ENCODE data around the gene FSTL4. TPM values are rescaled to one million over a fixed set of nuclear protein-coding genes. Genes with fewer than 3 reads are reported as not detected.

FSTL4 gene
- total and polyA plus RNA-seq, 2 of the 13 experiments (the other 11 are each of a cell fraction or from before 2014, with no cell fraction given): 2.1 to 3.0 TPM

DNA sequence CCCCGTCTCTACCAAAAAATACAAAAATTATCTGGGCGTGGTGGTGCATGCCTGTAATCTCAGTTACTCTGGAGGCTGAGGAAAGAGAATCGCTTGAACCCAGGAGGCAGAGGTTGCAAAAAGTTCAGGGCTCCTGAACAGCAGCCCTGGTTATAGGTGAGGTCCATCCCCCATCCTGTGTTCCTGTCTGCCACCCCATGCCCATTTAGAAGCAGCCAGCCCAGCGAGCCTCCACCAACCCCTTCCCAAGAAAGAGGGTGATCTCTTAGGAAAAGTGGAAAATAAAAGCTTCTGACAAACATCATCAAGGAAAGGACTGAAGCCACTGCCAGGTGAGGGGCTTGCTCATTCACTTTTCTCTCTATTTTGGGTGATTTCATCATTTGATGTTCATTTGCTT is 55.8 kb downstream of the FSTL4 start (continued):
- TF ChIP-seq, protein P1, sequence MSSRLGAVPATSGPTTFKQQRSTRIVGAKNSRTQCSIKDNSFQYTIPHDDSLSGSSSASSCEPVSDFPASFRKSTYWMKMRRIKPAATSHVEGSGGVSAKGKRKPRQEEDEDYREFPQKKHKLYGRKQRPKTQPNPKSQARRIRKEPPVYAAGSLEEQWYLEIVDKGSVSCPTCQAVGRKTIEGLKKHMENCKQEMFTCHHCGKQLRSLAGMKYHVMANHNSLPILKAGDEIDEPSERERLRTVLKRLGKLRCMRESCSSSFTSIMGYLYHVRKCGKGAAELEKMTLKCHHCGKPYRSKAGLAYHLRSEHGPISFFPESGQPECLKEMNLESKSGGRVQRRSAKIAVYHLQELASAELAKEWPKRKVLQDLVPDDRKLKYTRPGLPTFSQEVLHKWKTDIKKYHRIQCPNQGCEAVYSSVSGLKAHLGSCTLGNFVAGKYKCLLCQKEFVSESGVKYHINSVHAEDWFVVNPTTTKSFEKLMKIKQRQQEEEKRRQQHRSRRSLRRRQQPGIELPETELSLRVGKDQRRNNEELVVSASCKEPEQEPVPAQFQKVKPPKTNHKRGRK (CRISPR knock-in tag; IDR thresholded peaks at IDR 0.05): no peak
- TF ChIP-seq SPEN (CRISPR knock-in tag; IDR thresholded peaks at IDR 0.05; ENCODE audit: low read depth) (no peak), KDM5A (IDR thresholded peaks at IDR 0.05; ENCODE audit: borderline replicate concordance, low read length) (no peak), CEBPG (CRISPR knock-in tag; IDR thresholded peaks at IDR 0.05) (no peak), ZFP62 (CRISPR knock-in tag; IDR thresholded peaks at IDR 0.05) (no peak), ARID2 (CRISPR knock-in tag; IDR thresholded peaks at IDR 0.05; ENCODE audit: borderline replicate concordance) (no peak), GZF1 (CRISPR knock-in tag; IDR thresholded peaks at IDR 0.05) (no peak)

DNA sequence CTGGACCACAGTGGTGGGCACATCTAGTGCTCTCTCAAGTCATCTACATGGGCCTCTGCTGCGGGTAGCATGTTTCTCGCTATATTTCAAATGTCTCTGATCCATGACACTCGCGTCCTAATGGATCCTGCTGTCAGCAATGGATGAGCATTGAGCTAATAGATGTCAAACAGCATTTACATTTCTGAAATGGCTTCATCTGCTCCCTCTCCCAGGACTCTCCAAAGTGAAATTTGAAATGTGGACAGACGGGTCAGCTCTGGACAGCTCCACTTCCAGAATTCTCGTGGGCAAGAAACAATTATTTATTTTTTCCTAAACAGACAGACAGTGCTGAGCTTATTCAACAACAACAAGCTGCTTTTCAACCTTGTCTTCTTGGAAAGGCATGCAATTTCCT is 58.1 kb downstream of the FSTL4 start:
- intact Hi-C loops (cut with micrococcal nuclease; ENCODE audit: unreplicated experiment) (loop anchor here (5.0 to 10.0 kb wide), 2 partner anchors 313 to 391 kb away; no protein-coding TSS in a partner anchor), in situ Hi-C loops (cut with HindIII; ENCODE audit: extremely low pct_ligation_motif_present, low pct_unique_long_range_greater_than_20kb) (no loop called here)
- H3K4me1 ChIP-seq (ENCODE audit: insufficient read depth, low read length): no peaks in the 10 kb centered on the region
- no peaks in the 10 kb centered on the region for H3K27me3 ChIP-seq (ENCODE audit: control insufficient read depth in 1 of 2, insufficient read depth in 2 of 2, low read length in 2 of 2)
- DNase-seq (ENCODE audit: low spot score): no peak
- no peak overlapping the region for H3K9ac ChIP-seq (ENCODE audit: insufficient read depth, low read depth, low read length)
- H2AFZ ChIP-seq (ENCODE audit: low read length): no peak overlapping the region
- H3K27ac ChIP-seq (ENCODE audit: extremely low read length, insufficient read depth, low read length): no peak overlapping the region
- no peak overlapping the region for H3K4me3 ChIP-seq (replicated peaks in 1 of 3; ENCODE audit: insufficient read depth in 1 of 3, low read depth in 2 of 3, low read length in 3 of 3)
- BruUV-seq (replicated peaks): no TSS peak
- 5% methylated on average over 2 of the region's 6 CpGs for WGBS (ENCODE audit: low lambda C conversion rate)
- no peak for FAIRE-seq
- ATAC-seq: no peak
- no peaks in the 10 kb centered on the region for H3K9me3 ChIP-seq (ENCODE audit: low read length)
- CTCF ChIA-PET (ENCODE audit: low intra/inter-chr PET ratio, low total read pairs): no interaction called here
- no peak overlapping the region for H3K4me2 ChIP-seq (ENCODE audit: low read depth, low read length)
- H3K79me2 ChIP-seq (ENCODE audit: insufficient read depth, low read length): no peaks in the 10 kb centered on the region
- H3K36me3 ChIP-seq (replicated peaks in 1 of 2; ENCODE audit: control insufficient read depth in 1 of 2, insufficient read depth in 2 of 2, low read length in 2 of 2): no peaks in the 10 kb centered on the region
- POLR2A ChIA-PET: no interaction called here
- H4K20me1 ChIP-seq (ENCODE audit: insufficient read depth, low read length): no peaks in the 10 kb centered on the region
- TF ChIP-seq, protein P2, sequence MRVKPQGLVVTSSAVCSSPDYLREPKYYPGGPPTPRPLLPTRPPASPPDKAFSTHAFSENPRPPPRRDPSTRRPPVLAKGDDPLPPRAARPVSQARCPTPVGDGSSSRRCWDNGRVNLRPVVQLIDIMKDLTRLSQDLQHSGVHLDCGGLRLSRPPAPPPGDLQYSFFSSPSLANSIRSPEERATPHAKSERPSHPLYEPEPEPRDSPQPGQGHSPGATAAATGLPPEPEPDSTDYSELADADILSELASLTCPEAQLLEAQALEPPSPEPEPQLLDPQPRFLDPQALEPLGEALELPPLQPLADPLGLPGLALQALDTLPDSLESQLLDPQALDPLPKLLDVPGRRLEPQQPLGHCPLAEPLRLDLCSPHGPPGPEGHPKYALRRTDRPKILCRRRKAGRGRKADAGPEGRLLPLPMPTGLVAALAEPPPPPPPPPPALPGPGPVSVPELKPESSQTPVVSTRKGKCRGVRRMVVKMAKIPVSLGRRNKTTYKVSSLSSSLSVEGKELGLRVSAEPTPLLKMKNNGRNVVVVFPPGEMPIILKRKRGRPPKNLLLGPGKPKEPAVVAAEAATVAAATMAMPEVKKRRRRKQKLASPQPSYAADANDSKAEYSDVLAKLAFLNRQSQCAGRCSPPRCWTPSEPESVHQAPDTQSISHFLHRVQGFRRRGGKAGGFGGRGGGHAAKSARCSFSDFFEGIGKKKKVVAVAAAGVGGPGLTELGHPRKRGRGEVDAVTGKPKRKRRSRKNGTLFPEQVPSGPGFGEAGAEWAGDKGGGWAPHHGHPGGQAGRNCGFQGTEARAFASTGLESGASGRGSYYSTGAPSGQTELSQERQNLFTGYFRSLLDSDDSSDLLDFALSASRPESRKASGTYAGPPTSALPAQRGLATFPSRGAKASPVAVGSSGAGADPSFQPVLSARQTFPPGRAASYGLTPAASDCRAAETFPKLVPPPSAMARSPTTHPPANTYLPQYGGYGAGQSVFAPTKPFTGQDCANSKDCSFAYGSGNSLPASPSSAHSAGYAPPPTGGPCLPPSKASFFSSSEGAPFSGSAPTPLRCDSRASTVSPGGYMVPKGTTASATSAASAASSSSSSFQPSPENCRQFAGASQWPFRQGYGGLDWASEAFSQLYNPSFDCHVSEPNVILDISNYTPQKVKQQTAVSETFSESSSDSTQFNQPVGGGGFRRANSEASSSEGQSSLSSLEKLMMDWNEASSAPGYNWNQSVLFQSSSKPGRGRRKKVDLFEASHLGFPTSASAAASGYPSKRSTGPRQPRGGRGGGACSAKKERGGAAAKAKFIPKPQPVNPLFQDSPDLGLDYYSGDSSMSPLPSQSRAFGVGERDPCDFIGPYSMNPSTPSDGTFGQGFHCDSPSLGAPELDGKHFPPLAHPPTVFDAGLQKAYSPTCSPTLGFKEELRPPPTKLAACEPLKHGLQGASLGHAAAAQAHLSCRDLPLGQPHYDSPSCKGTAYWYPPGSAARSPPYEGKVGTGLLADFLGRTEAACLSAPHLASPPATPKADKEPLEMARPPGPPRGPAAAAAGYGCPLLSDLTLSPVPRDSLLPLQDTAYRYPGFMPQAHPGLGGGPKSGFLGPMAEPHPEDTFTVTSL (CRISPR knock-in tag; IDR thresholded peaks at IDR 0.05; ENCODE audit: borderline replicate concordance): no peak
- TF ChIP-seq, protein P3, sequence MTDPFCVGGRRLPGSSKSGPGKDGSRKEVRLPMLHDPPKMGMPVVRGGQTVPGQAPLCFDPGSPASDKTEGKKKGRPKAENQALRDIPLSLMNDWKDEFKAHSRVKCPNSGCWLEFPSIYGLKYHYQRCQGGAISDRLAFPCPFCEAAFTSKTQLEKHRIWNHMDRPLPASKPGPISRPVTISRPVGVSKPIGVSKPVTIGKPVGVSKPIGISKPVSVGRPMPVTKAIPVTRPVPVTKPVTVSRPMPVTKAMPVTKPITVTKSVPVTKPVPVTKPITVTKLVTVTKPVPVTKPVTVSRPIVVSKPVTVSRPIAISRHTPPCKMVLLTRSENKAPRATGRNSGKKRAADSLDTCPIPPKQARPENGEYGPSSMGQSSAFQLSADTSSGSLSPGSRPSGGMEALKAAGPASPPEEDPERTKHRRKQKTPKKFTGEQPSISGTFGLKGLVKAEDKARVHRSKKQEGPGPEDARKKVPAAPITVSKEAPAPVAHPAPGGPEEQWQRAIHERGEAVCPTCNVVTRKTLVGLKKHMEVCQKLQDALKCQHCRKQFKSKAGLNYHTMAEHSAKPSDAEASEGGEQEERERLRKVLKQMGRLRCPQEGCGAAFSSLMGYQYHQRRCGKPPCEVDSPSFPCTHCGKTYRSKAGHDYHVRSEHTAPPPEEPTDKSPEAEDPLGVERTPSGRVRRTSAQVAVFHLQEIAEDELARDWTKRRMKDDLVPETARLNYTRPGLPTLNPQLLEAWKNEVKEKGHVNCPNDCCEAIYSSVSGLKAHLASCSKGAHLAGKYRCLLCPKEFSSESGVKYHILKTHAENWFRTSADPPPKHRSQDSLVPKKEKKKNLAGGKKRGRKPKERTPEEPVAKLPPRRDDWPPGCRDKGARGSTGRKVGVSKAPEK (CRISPR knock-in tag; IDR thresholded peaks at IDR 0.05; ENCODE audit: borderline replicate concordance): no peak
- TF ChIP-seq ADNP (CRISPR knock-in tag; IDR thresholded peaks at IDR 0.05) (no peak), RELA (CRISPR knock-in tag; IDR thresholded peaks at IDR 0.05) (no peak), FOXA1 (IDR thresholded peaks at IDR 0.05) (no peak), FOXA1 (CRISPR knock-in tag; IDR thresholded peaks at IDR 0.05) (no peak), XBP1 (CRISPR knock-in tag; IDR thresholded peaks at IDR 0.05) (no peak), NR2F1 (CRISPR knock-in tag; IDR thresholded peaks at IDR 0.05) (no peak), BORCS8-MEF2B (CRISPR knock-in tag; IDR thresholded peaks at IDR 0.05) (no peak)

All from HepG2 (cell line).